H1 (cell line): Measurements from ENCODE around the gene ATP1A3.

ENCODE experiments used
- ATF3 ChIP-seq: IDR thresholded peaks from 2 replicates; pipeline ENCODE4 v1.6.1; 2011; ENCODE audit warnings: low read depth, mild to moderate bottlenecking, low read length; ENCODE audit not compliant: insufficient read depth
- BCL11A ChIP-seq, 2 experiments: IDR thresholded peaks; one replicate each; pipeline ENCODE4 v1.6.1; 2011; ENCODE audit warnings: low read depth in 2 of 2, low read length in 2 of 2, mild to moderate bottlenecking in 2 of 2
- CHD1 ChIP-seq: IDR thresholded peaks from 2 replicates; pipeline ENCODE4 v1.6.1; 2012; ENCODE audit warnings: low read depth, low read length, improper control_type of control experiment
- CHD2 ChIP-seq: IDR thresholded peaks from 2 replicates; pipeline ENCODE4 v1.6.1; 2012; ENCODE audit warnings: low read length, improper control_type of control experiment
- CTCF ChIP-seq, 3 experiments: IDR thresholded peaks; 1 replicate in 2 of 3; 2 replicates in 1 of 3; pipeline versions ENCODE4 v1.5.1 to v1.6.1; 2011; ENCODE audit warnings: low read length in 3 of 3, mild to moderate bottlenecking in 3 of 3, inconsistent platforms in 2 of 3, low read depth in 1 of 3, moderate library complexity in 1 of 3; ENCODE audit not compliant: insufficient read depth in 1 of 3; ENCODE audit errors: control extremely low read depth in 1 of 3
- EP300 ChIP-seq, 2 experiments: IDR thresholded peaks; 1 replicate in 1 of 2; 2 replicates in 1 of 2; pipeline ENCODE4 v1.6.1; 2011 to 2012; ENCODE audit warnings: low read depth in 2 of 2, low read length in 2 of 2, mild to moderate bottlenecking in 2 of 2, borderline replicate concordance in 1 of 2, inconsistent platforms in 1 of 2, moderate library complexity in 1 of 2
- GABPA ChIP-seq: IDR thresholded peaks from 2 replicates; pipeline ENCODE4 v1.6.1; 2011; ENCODE audit warnings: mild to moderate bottlenecking, low read length, moderate library complexity, borderline replicate concordance; ENCODE audit not compliant: insufficient read depth
- POLR2A ChIP-seq, 2 experiments: IDR thresholded peaks; 1 replicate in 1 of 2; 2 replicates in 1 of 2; pipeline ENCODE4 v1.6.1; 2011; ENCODE audit warnings: low read depth in 2 of 2, low read length in 2 of 2, mild to moderate bottlenecking in 2 of 2; ENCODE audit errors: control extremely low read depth in 1 of 2
- POLR2AphosphoS5 ChIP-seq: IDR thresholded peaks from 2 replicates; pipeline ENCODE4 v1.6.1; 2011; ENCODE audit warnings: low read depth, low read length
- SAP30 ChIP-seq: fragments of 300-600 bp; sonication (generic); IDR thresholded peaks from 2 replicates; pipeline ENCODE4 v1.7.1; 2012; ENCODE audit warnings: low read length, moderate library complexity, mild to moderate bottlenecking, inconsistent platforms; ENCODE audit not compliant: insufficient read depth, insufficient replicate concordance
- SP1 ChIP-seq: IDR thresholded peaks from 2 replicates; pipeline ENCODE4 v1.6.1; 2011; ENCODE audit warnings: low read depth, low read length
- USF2 ChIP-seq: IDR thresholded peaks from 2 replicates; pipeline ENCODE4 v1.6.1; 2011; ENCODE audit warnings: low read length, improper control_type of control experiment

GRCh38 chr19:41998246-41999020 is 4.4 kb upstream of the ATP1A3 start:
- TF ChIP-seq USF2 = no peak
- no peak for TF ChIP-seq CHD1
- TF ChIP-seq ATF3 = no peak
- no peak for TF ChIP-seq SAP30
- no peak for TF ChIP-seq SP1
- no peak for TF ChIP-seq CHD2
- TF ChIP-seq POLR2A (IDR thresholded peaks at IDR 0.05; ENCODE audit: control extremely low read depth in 1 of 2, low read depth in 2 of 2, low read length in 2 of 2) = no peak; a peak in 1 of 3 replicates
- TF ChIP-seq EP300 (IDR thresholded peaks at IDR 0.05; ENCODE audit: borderline replicate concordance in 1 of 2, low read depth in 2 of 2, low read length in 2 of 2) = no peak
- peak; percentile 79 to 88 (median 82) for TF ChIP-seq CTCF (IDR thresholded peaks at IDR 0.05; ENCODE audit: control extremely low read depth in 1 of 3, insufficient read depth in 1 of 3, low read depth in 1 of 3, low read length in 3 of 3)
- TF ChIP-seq BCL11A (IDR thresholded peaks at IDR 0.05; ENCODE audit: low read depth in 2 of 2, low read length in 2 of 2) = no peak
- TF ChIP-seq GABPA = peak; percentile 58; the same call in 1 of the 2 replicates
- peak; percentile 38; the same call in 1 of the 2 replicates for TF ChIP-seq POLR2AphosphoS5
